K562 (cell line): ENCODE results near the gene INPP5K.
A peak's percentile ranks its signal among the peaks of the same experiment; 100 is the strongest.

ENCODE experiments used
- CBX8 ChIP-seq: fragments of 200-600 bp; sonication (generic); IDR thresholded peaks from 2 replicates; pipeline ENCODE4 v1.6.1; 2012; ENCODE audit warnings: borderline replicate concordance, mixed run types, low read depth, mild to moderate bottlenecking, moderate library complexity, mixed read lengths, low read length, control low read depth, inconsistent platforms; ENCODE audit not compliant: poor library complexity, severe bottlenecking; ENCODE audit errors: extremely low read depth
- EZH2 ChIP-seq: IDR thresholded peaks from 2 replicates; pipeline ENCODE4 v1.6.1; 2012; ENCODE audit warnings: low read depth, mild to moderate bottlenecking, inconsistent platforms, low read length, borderline replicate concordance
- GATAD2A ChIP-seq: fragments of 450-650 bp; IDR thresholded peaks from 2 replicates; pipeline ENCODE4 v1.6.1; 2017
- HNRNPL ChIP-seq: fragments of 200-400 bp; formaldehyde crosslinking; IDR thresholded peaks from 2 replicates; pipeline ENCODE4 v1.6.1; 2017; ENCODE audit warnings: low read depth, mild to moderate bottlenecking, low read length
- KLF13 ChIP-seq: fragments of 450-650 bp; IDR thresholded peaks from 2 replicates; pipeline ENCODE4 v1.6.1; 2016; ENCODE audit warnings: missing genetic modification characterization, low read depth, mild to moderate bottlenecking, missing compliant biosample characterization, moderate library complexity, borderline replicate concordance
- NFYB ChIP-seq: IDR thresholded peaks from 2 replicates; pipeline ENCODE4 v1.6.1; 2011; ENCODE audit warnings: mild to moderate bottlenecking, moderate library complexity; ENCODE audit not compliant: insufficient read length; ENCODE audit errors: extremely low read depth
- NRF1 ChIP-seq, 2 experiments: fragments of 450-650 bp; IDR thresholded peaks in 1 of 2; conservative IDR thresholded peaks in 1 of 2; 2 replicates each; pipeline ENCODE4 v1.6.1; 2014; ENCODE audit warnings: mild to moderate bottlenecking in 2 of 2
- POLR2AphosphoS5 ChIP-seq: IDR thresholded peaks from 2 replicates; pipeline ENCODE4 v1.6.1; 2011; ENCODE audit warnings: mild to moderate bottlenecking, low read depth, low read length, moderate library complexity; ENCODE audit not compliant: control insufficient read depth, insufficient read depth
- TBL1XR1 ChIP-seq, 2 experiments: IDR thresholded peaks; 2 replicates each; pipeline ENCODE4 v1.6.1; 2012; ENCODE audit warnings: improper control_type of control experiment in 2 of 2, low read length in 2 of 2, mild to moderate bottlenecking in 1 of 2
- TCF7 ChIP-seq: sonication (generic); IDR thresholded peaks from 2 replicates; pipeline ENCODE4 v1.6.1; 2016; ENCODE audit warnings: antibody characterized with exemption, borderline replicate concordance
- ZNF146 ChIP-seq: IDR thresholded peaks from one replicate; pipeline ENCODE4 v1.6.1; 2018; ENCODE audit warnings: missing compliant biosample characterization; ENCODE audit not compliant: unreplicated experiment
- ZNF175 ChIP-seq: fragments of 200-800 bp; sonication (Bioruptor generic); IDR thresholded peaks from 2 replicates; pipeline ENCODE4 v1.6.1; 2016; ENCODE audit warnings: low read depth, mild to moderate bottlenecking, missing genetic modification characterization, missing compliant biosample characterization
- TF ChIP-seq, protein P1 (sequence below), 3 experiments: IDR thresholded peaks in 2 of 3; conservative IDR thresholded peaks in 1 of 3; 2 replicates each; pipeline ENCODE4 v1.5.1; 2011 to 2012; ENCODE audit warnings: low read length in 3 of 3, mild to moderate bottlenecking in 3 of 3, control low read depth in 2 of 3, improper control_type of control experiment in 1 of 3, inconsistent platforms in 1 of 3, low read depth in 1 of 3, mixed read lengths in 1 of 3, moderate library complexity in 1 of 3; ENCODE audit not compliant: insufficient read depth in 2 of 3
- TF ChIP-seq, protein P2 (sequence below): fragments of 450-650 bp; IDR thresholded peaks from 2 replicates; pipeline ENCODE4 v1.6.1; 2017; ENCODE audit warnings: antibody characterized with exemption, mild to moderate bottlenecking

DNA sequence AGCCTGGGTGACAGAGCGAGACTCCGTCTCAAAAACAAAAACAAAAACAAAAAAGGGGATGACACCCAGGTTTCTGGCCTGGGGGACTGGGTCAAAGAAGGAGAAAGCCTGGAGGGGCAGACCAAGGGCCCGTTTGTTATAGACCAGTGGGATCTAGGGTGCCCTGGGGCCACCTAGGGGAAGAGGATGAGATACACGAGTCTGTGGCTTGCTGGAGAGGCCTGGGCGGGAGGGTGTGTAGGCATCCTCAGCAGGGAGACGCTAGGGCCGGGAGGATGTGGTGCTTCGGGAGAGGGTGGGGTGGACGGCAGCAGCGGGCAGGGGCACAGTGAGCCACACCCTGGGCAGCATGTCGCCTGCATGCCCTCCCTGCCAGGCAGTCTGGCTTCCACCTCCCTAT, 43.2 kb downstream of the INPP5K start:
- no peak for TF ChIP-seq NRF1 (conservative IDR thresholded peaks at IDR 0.05 in 1 of 2, IDR thresholded peaks at IDR 0.05 in 1 of 2)
- TF ChIP-seq, protein P1, sequence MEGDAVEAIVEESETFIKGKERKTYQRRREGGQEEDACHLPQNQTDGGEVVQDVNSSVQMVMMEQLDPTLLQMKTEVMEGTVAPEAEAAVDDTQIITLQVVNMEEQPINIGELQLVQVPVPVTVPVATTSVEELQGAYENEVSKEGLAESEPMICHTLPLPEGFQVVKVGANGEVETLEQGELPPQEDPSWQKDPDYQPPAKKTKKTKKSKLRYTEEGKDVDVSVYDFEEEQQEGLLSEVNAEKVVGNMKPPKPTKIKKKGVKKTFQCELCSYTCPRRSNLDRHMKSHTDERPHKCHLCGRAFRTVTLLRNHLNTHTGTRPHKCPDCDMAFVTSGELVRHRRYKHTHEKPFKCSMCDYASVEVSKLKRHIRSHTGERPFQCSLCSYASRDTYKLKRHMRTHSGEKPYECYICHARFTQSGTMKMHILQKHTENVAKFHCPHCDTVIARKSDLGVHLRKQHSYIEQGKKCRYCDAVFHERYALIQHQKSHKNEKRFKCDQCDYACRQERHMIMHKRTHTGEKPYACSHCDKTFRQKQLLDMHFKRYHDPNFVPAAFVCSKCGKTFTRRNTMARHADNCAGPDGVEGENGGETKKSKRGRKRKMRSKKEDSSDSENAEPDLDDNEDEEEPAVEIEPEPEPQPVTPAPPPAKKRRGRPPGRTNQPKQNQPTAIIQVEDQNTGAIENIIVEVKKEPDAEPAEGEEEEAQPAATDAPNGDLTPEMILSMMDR (IDR thresholded peaks at IDR 0.05 in 2 of 3, conservative IDR thresholded peaks at IDR 0.05 in 1 of 3; ENCODE audit: insufficient read depth in 2 of 3, low read depth in 1 of 3, low read length in 3 of 3): peak in 2 of 3 experiments; percentile 18; a peak in 2 of 6 replicates
- TF ChIP-seq TBL1XR1 (IDR thresholded peaks at IDR 0.05; ENCODE audit: low read length in 2 of 2): no peak
- TF ChIP-seq HNRNPL: no peak
- no peak for TF ChIP-seq KLF13 (tag)
- TF ChIP-seq, protein P2, sequence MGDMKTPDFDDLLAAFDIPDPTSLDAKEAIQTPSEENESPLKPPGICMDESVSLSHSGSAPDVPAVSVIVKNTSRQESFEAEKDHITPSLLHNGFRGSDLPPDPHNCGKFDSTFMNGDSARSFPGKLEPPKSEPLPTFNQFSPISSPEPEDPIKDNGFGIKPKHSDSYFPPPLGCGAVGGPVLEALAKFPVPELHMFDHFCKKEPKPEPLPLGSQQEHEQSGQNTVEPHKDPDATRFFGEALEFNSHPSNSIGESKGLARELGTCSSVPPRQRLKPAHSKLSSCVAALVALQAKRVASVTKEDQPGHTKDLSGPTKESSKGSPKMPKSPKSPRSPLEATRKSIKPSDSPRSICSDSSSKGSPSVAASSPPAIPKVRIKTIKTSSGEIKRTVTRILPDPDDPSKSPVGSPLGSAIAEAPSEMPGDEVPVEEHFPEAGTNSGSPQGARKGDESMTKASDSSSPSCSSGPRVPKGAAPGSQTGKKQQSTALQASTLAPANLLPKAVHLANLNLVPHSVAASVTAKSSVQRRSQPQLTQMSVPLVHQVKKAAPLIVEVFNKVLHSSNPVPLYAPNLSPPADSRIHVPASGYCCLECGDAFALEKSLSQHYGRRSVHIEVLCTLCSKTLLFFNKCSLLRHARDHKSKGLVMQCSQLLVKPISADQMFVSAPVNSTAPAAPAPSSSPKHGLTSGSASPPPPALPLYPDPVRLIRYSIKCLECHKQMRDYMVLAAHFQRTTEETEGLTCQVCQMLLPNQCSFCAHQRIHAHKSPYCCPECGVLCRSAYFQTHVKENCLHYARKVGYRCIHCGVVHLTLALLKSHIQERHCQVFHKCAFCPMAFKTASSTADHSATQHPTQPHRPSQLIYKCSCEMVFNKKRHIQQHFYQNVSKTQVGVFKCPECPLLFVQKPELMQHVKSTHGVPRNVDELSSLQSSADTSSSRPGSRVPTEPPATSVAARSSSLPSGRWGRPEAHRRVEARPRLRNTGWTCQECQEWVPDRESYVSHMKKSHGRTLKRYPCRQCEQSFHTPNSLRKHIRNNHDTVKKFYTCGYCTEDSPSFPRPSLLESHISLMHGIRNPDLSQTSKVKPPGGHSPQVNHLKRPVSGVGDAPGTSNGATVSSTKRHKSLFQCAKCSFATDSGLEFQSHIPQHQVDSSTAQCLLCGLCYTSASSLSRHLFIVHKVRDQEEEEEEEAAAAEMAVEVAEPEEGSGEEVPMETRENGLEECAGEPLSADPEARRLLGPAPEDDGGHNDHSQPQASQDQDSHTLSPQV: no peak
- TF ChIP-seq CBX8: no peak
- TF ChIP-seq ZNF146: no peak
- no peak for TF ChIP-seq EZH2
- no peak for TF ChIP-seq TCF7
- TF ChIP-seq GATAD2A: no peak
- TF ChIP-seq ZNF175 (CRISPR knock-in tag): no peak
- TF ChIP-seq POLR2AphosphoS5: no peak
- no peak for TF ChIP-seq NFYB
